GM19455 (cell line): Measurements from ENCODE around the gene FN3K.
A peak's percentile ranks its signal among the peaks of the same experiment; 100 is the strongest.
"Not testable (repeated sequence)": the region's sequence is repeated elsewhere in the genome, so short reads cannot be mapped to it uniquely, and the experiment has no call there.

Experiments used
- ATAC-seq: cut with Tn5 transposase; IDR thresholded peaks from one replicate; pipeline ENCODE4 v1.9.1; 2021; ENCODE audit not compliant: unreplicated experiment

Gene FN3K

DNA sequence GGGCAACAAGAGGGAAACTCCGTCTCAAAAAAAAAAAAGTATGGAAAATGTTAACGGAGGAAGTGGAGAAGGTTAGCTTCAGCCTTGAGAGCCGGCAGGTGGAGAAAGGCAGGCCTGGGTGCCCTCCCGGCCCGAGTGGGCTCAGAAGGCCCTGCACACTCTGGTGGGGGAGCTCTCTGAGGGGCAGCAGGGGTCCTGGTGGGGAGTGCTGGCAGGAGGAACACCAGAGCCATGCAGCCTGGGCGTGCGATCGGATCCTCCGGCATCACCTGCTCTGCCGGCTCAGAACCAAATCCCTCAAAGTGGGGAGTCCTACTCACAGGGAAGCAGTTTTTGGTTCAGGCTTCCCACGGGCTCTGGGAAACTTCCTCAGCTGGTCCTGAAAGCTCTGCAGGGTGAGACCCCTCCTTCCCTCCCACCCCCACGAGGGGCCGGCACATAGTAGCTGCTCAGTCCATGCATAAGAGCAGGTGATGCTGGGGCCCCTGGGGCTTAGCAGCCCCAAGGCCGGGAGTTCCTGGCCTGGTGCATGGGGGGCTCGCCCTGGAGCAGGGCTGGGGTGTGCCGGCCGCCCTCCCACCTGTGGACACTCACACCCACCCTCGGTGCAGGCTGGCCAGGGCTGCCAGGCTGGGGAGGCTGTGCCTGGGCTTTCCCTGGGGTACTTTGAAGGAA, 1.2 kb downstream of the FN3K start:
- no peak for ATAC-seq

DNA sequence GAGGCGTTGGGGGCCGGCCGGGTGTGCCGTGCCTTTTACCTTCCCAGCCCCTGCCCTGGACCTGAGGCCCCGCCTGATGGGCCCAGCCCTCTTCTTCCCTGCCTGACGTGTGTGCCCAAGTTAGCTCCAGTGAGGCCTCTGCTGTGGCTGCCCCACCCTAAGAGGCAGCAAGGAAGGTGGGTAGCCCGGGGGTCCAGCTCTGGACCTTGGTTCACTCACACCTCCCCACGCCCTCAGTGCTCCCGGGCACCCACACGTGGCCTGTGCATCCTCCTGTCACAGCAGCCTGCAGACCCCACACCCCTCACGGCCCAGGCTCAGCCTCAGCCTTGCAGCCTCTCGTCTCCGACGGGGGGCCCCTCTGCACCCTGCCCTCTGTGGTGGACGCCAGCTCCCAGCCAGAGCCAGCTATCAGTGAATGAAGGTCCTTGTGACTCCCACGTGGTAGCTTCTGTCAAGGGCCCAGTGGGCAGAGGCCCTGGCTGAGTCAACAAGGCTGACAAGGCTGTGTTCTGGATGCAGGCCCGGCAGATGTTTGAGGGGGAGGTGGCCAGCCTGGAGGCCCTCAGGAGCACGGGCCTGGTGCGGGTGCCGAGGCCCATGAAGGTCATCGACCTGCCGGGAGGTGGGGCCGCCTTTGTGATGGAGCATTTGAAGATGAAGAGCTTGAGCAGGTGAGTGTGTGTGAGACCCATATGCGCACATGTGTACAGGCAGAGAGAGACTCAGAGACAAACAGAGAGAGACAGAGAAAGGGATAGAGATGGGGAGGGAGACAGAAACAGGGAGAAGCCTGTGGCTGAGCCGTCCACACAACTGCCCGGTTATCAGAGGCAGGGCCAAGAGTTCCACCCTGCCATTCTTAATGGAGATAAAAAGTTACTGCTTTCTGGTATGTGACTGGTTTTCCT, 2.8 kb downstream of the FN3K start:
- ATAC-seq, result no peak

DNA sequence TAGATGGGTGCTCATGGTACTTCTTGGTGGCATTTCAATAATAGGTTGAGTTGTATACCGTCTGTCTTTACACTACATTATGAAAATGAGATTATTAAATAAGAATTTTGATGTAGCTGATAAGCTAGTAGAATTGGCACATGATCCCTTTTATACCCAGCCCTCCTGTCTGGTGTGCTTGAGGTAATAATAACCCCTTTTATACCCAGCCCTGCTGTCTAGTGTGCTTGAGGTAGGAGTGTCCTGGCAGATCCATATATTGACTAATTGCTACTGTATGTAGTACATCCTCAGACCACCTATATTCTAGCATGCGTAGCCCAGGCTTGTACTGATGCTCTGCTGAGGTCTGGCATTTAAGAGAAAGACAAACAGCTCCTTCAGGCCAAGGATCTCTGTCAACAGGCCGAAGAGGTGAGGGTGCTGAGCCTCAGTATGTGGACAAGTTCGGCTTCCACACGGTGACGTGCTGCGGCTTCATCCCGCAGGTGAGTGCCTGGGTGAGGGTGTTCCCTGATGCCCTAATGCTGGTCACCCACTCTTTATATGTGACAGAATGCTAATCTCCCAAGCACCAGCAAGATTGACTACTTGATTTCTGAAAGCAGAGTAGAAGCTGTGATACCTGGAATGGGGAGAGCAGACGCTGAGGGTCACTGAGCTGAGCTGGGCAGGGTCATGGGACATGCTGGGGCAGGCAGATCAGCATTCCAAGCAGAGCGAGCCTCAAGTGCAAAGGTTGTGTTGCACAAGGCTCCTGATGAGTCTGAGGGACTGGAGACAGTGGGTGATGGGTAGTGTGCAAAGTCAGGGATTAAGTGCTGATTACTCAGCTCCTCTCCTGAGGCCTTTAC, 5.7 kb downstream of the FN3K start:
- no peak for ATAC-seq

DNA sequence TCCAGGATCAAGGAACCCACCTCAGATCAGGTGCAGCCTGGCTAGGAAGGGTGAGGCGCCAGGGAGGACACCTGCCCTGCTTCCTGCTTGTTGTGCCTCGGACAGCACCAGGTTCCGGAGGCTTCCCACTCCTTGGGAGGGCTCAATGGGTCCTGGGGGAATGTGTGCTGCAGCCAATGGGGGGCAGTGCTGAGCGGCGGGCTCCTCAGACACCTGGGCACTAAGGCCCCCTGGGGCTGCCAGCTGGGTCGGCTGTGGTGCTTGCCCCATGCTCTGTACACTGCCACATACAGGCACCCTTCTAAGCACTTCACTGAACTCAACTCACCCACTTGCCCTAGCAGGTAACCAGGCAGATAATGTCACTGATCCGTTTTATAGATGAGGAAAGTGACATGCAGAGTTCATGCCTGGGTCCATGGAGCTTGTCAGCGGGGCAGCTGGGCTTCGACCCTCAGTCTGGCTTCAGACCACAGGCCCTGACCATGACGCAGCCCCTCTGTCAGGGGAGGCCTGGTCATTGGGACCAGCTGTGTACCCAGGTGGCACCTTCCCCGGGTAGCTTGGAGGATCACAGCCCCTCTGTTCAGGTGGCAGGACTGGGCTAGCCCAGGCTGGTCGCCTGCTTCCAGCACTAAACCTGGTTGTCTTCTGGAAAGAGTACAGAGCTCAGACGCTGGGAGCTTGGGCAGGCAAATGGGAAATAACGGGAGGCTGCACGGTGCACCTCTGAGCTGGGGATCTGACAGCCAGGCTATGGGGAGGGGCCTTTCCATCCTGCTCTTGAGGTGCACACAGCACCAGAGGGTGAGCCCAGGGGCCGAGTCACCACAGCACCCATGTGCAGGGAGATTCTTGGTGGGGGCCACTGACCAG, 8.2 kb downstream of the FN3K start:
- no peak for ATAC-seq

DNA sequence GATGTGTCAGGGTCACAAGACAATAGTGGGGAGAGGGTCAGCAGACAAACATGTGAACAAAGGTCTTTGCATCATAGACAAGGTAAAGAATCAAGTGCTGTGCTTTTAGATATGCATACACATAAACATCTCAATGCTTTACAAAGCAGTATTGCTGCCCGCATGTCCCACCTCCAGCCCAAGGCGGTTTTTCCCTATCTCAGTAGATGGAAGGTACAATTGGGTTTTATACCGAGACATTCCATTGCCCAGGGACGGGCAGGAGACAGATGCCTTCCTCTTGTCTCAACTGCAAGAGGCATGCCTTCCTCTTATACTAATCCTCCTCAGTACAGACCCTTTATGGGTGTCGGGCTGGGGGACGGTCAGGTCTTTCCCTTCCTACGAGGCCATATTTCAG, 9.3 kb downstream of the FN3K start:
- not testable (repeated sequence) for ATAC-seq

DNA sequence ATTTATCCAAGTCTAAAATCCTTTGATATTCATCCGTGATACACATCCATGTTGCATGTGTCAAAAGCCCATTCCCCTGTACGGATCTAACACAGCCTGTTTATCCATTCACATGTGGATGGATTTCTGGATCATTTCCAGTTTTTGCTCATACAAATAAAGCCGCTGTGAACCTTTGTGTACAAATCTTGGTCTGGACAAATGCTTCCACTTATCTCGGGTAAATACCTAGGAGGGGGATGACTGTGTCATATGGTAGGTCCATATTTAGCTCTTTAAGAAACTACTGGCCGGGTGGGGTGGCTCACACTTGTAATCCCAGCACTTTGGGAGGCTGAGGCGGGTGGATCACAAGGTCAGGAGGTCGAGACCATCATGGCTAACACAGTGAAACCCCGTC, 10.1 kb downstream of the FN3K start:
- ATAC-seq, result no peak

DNA sequence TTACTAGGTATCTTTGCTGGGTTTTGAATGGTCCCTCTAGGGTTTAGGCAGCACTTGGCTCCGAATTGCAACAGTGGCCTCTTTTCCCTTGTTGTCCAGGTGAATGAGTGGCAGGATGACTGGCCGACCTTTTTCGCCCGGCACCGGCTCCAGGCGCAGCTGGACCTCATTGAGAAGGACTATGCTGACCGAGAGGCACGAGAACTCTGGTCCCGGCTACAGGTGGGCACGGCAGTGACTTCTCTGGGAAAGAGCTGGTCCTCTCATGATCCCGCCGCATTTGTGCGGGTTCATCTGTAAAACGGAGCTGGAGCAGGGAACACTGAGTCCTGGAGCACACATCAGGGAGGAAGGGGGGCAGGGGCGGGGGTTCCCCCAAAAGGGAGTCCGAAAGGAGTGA, 13.3 kb downstream of the FN3K start:
- no peak for ATAC-seq

DNA sequence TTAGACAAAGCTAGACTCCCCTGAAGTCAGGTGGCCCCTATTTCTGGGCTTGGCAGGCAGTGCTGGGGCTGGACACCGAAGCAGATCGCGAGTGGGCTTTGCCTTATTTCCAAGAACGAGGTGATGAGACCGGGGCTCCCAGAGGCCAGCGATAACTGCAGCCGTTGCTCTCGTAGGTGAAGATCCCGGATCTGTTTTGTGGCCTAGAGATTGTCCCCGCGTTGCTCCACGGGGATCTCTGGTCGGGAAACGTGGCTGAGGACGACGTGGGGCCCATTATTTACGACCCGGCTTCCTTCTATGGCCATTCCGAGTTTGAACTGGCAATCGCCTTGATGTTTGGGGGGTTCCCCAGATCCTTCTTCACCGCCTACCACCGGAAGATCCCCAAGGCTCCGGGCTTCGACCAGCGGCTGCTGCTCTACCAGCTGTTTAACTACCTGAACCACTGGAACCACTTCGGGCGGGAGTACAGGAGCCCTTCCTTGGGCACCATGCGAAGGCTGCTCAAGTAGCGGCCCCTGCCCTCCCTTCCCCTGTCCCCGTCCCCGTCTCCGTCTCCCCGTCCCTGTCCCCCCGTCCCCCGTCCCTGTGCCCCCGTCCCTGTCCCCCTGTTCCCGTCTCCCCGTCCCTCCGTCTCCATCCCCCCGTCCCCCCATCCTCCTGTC, 15.0 kb downstream of the FN3K start:
- ATAC-seq, result no peak

DNA sequence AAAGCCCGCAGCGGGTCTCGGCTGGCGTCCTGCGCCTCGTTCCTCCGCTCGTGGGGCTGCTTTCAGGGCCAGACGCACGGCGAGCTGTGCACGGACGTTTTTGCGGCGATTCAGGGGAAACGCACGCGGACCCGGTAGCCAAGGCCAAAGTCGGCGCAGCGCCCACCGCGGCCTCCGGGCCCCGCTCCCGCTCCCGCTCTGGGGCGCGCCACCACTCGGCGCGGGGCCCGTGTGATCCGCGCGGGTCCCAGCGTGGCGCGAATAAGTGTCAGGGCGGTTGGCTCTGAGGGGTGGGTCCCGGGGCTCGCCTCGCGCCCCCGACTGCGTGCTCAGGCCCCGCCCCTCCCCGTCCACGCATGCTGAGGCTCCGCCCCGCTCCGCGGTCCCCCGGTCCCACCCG, 15.8 kb downstream of the FN3K start:
- ATAC-seq, result peak; percentile 30

DNA sequence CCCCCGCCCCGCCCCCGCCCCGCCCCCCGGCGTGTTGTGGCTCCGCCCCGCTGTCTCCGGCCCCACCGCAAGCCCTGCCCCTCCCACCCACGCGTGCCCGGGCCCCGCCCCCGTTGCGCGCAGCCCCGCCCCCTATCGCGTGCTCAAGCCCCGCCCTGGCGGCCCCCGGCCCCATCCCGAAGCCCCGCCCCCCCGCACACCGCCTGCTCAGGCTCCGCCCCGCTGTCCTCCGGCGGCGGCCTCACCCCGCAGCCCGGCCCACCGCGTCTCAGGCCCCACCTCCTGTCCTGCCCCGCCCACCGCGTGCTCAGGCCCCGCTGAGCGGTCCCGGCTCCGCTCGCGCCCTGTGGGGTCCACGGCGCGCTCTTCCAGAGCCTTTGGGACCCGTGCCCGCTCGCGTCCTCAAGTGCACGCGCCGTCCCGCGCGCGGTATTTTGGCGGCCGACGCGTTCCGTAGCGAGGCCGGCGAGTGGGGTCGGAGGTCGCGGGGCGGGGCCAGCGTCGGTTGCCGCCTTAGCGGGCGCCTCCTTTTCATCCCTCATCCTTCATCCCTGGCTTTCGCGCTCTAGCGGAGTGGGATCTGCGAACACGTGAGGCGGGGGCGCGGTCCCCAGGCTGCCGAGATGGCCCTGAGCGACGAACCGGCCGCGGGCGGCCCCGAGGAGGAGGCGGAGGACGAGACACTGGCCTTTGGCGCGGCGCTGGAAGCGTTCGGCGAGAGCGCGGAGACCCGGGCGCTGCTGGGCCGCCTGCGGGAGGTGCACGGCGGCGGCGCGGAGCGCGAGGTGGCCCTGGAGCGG, 16.4 kb downstream of the FN3K start, which contains the start of gene TBCD:
TBCD (plus strand) TSS at position 495 of the 800 bp plus-strand sequence; CDS start at position 624, 129 bp downstream.
- ATAC-seq, result peak; percentile 74

DNA sequence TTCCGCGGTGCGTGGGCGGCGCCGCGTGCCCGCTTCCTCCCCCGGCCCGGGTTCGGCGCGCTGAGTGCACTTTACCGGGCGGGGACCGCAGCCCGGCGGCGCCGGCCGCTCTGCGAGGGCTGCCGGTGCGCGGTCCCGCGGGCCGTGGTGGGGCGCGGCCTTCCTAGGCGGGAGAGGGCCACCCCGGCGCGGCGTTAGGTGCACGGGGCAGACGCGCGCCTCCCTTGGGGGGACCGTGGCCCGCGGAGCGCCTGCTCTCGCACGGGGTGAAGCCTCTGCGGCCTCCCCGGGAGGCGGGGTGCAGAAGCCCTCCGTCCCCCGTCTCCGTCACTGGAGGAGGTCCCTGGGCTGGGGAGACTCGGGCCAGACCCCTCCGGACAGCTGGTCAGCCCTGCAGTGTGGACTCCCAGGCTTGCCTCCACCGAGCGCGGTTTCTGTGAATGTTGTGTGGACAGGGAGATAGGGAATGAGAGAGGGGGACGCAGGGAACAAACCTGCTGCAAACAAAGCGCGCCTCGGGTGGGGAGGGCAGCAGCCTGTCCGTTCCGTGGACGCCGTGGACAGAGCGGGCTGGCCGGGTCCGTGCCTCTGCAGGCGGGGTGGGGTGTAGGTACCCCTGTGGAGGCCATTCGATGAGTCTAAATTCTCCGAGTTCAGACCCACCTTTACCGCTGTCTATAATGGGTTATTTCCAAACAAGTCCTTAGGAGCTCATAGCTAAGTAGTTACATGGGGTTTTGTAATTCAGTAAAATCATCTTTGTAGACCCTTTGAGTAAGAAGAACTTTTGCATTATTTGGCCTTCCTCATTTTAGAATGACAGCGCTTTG, 17.2 kb downstream of the FN3K start:
- peak; percentile 24 for ATAC-seq

DNA sequence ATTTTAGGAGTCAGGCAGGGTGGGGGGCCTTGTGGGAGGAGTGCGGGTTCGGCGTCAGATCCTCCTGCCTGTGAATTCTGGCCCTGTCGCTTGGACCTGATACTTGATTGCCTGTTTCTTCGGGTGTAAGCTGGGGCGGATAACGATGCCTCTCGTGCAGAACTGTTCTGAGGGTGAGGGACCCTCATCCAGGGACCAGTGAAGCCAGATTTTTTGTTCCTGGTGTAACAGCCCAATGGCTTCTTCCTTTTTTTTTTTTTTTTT, 17.7 kb downstream of the FN3K start:
- ATAC-seq, result no peak

DNA sequence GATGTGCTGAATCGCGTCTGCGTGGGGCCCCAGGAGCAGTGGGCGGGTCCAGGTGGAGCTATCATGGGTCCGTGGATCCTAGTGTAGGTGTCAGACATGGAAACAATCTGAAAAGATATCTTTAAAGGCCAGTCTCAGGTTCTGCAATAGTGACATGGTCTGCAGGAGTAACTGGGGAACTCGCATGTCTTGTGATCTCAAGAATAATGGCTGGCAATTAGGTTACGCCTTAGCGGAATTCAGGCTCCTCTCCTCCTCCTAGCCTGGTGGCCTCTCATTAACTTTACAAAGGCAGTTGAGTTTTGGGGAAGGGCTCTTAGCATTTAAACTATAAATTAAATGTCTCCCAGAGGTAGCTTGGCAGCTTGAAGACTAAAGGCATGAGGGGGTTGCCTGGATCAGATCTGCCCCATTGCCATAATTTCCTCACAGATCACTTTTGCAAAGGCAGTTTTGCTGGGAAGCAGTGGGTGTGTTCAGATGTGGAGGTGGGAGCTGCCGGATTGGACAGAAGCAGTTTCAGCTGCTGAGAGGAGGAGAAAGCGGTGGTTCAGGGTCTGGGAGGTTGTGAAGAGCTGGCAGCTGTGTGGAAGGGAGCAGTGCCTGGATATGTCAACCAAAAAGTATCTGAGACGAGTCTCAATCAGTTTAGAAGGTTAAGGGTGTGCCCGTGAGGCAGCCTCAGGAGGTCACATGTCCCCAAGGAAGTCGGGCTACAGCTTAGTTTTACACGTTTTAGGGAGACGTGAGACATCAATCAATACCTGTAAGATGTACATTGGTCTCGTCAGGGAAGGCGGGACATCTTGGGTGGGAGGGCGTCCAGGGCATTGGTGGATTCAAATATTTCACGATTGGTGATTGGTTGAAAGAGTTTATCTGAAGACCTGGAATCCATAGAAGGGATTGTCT, 19.1 kb downstream of the FN3K start:
- no peak for ATAC-seq

DNA sequence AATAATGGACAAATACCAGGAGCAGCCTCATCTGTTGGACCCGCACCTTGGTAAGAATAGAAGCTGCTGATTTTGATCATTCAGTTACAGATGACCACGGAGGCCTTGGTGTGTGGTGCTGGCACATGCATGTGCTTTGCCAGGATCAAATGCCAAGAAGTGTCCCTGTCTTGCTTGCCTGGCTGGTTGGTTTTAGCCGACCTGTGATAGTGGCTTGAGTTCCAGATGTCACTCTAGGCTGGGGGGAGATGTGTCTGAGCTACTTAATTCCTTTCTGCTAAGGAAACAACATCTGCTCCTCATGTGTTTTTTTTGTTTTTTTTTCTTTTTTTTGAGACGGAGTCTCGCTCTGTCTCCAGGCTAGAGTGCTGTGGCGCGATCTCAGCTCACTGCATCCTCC, 20.8 kb downstream of the FN3K start:
- ATAC-seq, result no peak

DNA sequence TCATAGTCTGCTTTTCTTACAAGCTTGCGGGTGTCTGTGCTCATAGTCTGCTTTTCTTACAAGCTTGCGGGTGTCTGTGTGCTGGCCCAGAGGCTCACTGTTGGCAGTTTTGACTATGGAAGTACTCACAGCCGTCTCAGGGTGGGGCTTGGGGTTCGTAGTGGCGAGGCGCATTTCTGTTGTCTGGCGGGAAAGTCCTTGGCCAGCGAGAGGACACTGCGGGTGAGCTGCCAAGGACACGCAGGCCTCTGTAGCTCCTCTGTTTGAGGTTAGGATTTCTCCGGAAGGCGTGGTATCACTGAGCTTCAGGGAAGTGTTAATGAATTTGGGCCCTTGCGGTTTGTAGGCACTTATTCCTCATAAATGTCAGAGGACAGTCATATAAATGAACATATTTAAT, 30.0 kb downstream of the FN3K start:
- no peak for ATAC-seq

DNA sequence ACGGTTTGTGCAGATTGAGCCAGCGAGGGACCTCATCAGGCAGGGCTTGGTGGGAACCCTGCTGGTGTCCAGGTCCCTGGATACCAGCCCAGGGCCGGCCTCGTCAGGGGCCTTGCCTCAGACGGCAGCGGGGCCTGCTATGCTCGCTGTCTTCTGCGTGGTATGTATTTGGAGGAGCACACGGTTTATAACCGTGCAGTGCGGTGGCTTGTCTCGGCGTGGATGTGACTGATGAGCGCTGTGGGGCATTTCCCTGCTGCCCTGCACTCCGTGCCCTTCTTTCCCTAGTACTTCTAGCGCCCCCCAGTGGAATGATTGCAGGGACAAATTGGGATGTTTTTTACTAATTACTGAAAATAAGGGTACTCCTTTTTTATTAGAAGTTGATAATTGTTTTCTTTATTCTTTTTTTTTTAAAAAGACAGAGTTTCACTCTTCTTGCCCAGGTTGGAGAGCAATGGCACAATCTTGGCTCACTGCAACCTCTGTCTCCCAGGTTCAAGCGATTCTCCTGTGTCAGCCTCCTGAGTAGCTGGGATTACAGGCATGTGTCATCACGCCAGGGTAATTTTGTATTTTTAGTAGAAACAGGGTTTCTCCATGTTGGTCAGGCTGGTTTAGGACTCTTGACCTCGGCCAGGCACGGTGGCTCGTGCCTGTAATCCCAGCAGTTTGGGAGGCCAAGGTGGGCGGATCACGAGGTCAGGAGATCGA, 31.8 kb downstream of the FN3K start:
- no peak for ATAC-seq

DNA sequence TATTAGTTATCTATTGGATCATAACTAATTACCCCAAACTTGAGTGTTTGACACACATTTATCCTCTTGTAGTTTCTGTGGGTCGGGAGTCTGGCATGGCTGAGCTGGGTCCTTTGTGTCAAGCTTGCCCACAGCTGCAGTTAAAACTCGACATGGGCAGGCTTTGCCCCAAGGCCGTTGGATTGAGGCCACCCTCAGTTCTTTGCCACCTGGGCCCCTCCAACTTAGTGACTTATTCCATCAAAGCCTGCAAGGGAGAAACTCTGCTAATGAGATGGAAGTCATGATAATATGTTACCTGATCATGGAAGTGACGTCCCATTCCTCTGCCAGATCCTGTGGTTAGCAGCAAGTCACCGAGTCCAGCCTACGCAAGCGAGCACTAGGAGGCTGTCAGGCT, 33.6 kb downstream of the FN3K start:
- no peak for ATAC-seq
